Liver (tissue), 9 donors: Measurements from ENCODE around the gene MALRD1. TPM values are rescaled to one million over a fixed set of nuclear protein-coding genes. Genes with fewer than 3 reads are reported as not detected.

Source experiments
- DNase-seq: peaks from one replicate; pipeline ENCODE4 v3.0.0-alpha.2; 2017; ENCODE audit warnings: low spot score
- H3K27ac ChIP-seq, 2 donors: one replicate each; pipeline ENCODE4 v1.7.0; 2013; ENCODE audit warnings: inconsistent platforms in 2 of 2, low read length in 2 of 2, control low read depth in 1 of 2, low read depth in 1 of 2, mild to moderate bottlenecking in 1 of 2
- H3K27me3 ChIP-seq, 4 donors: one replicate each; pipeline versions ENCODE4 v1.6.1 to v1.7.0; 2013; ENCODE audit warnings: low read length in 3 of 4, inconsistent platforms in 1 of 4, mild to moderate bottlenecking in 1 of 4, moderate library complexity in 1 of 4; ENCODE audit not compliant: control insufficient read depth in 4 of 4, insufficient read depth in 4 of 4
- H3K36me3 ChIP-seq, 4 donors: one replicate each; pipeline versions ENCODE4 v1.6.1 to v1.7.0; 2013; ENCODE audit warnings: low read length in 3 of 4, mild to moderate bottlenecking in 3 of 4, low read depth in 1 of 4, moderate library complexity in 1 of 4; ENCODE audit not compliant: control insufficient read depth in 4 of 4, insufficient read depth in 3 of 4
- H3K4me1 ChIP-seq, 4 donors: one replicate each; pipeline versions ENCODE4 v1.6.1 to v1.7.0; 2013; ENCODE audit warnings: low read length in 3 of 4, mild to moderate bottlenecking in 3 of 4, moderate library complexity in 1 of 4; ENCODE audit not compliant: control insufficient read depth in 4 of 4, insufficient read depth in 4 of 4
- H3K4me3 ChIP-seq, 3 donors: one replicate each; pipeline versions ENCODE4 v1.6.1 to v1.7.0; 2013; ENCODE audit warnings: low read length in 3 of 3, control low read depth in 1 of 3, low read depth in 1 of 3, mild to moderate bottlenecking in 1 of 3
- H3K9ac ChIP-seq, 2 donors: one replicate each; pipeline ENCODE4 v1.7.0; 2013; ENCODE audit warnings: low read length in 2 of 2, mild to moderate bottlenecking in 2 of 2, moderate library complexity in 2 of 2, control low read depth in 1 of 2, low read depth in 1 of 2
- H3K9me3 ChIP-seq, 4 donors: one replicate each; pipeline versions ENCODE4 v1.6.1 to v1.7.0; 2013; ENCODE audit warnings: low read length in 3 of 4; ENCODE audit not compliant: control insufficient read depth in 4 of 4
- ATF3 ChIP-seq: IDR thresholded peaks from 2 replicates; pipeline ENCODE4 v1.6.1; 2016; ENCODE audit warnings: antibody characterized with exemption
- CTCF ChIP-seq: fragments of 150-350 bp; IDR thresholded peaks from 2 replicates; pipeline ENCODE4 v1.5.1; 2017; ENCODE audit warnings: improper control_type of control experiment, low read depth, low read length; ENCODE audit not compliant: missing input control
- EGR1 ChIP-seq, 2 donors: IDR thresholded peaks; 2 replicates each; pipeline ENCODE4 v1.6.1; 2016 to 2018; ENCODE audit warnings: antibody characterized with exemption in 2 of 2, low read depth in 2 of 2
- FOXA1 ChIP-seq: IDR thresholded peaks from 2 replicates; pipeline ENCODE4 v1.6.1; 2016; ENCODE audit warnings: antibody characterized with exemption
- GABPA ChIP-seq, 2 donors: IDR thresholded peaks in 1 of 2; conservative IDR thresholded peaks in 1 of 2; 2 replicates each; pipeline ENCODE4 v1.6.1; 2016; ENCODE audit warnings: antibody characterized with exemption in 2 of 2, mild to moderate bottlenecking in 1 of 2, moderate library complexity in 1 of 2
- HNF4A ChIP-seq, 2 donors: conservative IDR thresholded peaks; 2 replicates each; pipeline ENCODE4 v1.6.1; 2016; ENCODE audit warnings: antibody characterized with exemption in 2 of 2, mild to moderate bottlenecking in 2 of 2
- HNF4G ChIP-seq: IDR thresholded peaks from 2 replicates; pipeline ENCODE4 v1.6.1; 2016; ENCODE audit warnings: antibody characterized with exemption
- JUND ChIP-seq, 2 donors: IDR thresholded peaks; 2 replicates each; pipeline ENCODE4 v1.6.1; 2016; ENCODE audit warnings: antibody characterized with exemption in 2 of 2
- MAX ChIP-seq: IDR thresholded peaks from 2 replicates; pipeline ENCODE4 v1.6.1; 2016; ENCODE audit warnings: antibody characterized with exemption
- NR2F2 ChIP-seq: IDR thresholded peaks from 2 replicates; pipeline ENCODE4 v1.6.1; 2016; ENCODE audit warnings: antibody characterized with exemption
- RXRA ChIP-seq, 2 donors: IDR thresholded peaks; 2 replicates each; pipeline ENCODE4 v1.6.1; 2017 to 2018; ENCODE audit warnings: antibody characterized with exemption in 2 of 2, mild to moderate bottlenecking in 1 of 2
- SP1 ChIP-seq: IDR thresholded peaks from 2 replicates; pipeline ENCODE4 v1.6.1; 2018; ENCODE audit warnings: antibody characterized with exemption, mild to moderate bottlenecking
- YY1 ChIP-seq: IDR thresholded peaks from 2 replicates; pipeline ENCODE4 v1.6.1; 2016; ENCODE audit warnings: antibody characterized with exemption, mild to moderate bottlenecking
- ZBTB33 ChIP-seq: IDR thresholded peaks from 2 replicates; pipeline ENCODE4 v1.6.1; 2016; ENCODE audit warnings: antibody characterized with exemption
- WGBS: extraction: QIAGEN DNeasy Blood & Tissue Kit; methylation state at CpG from one replicate; pipeline ENCODE4 v1.1.7; 2013; 5-methylcytosine and 5-hydroxymethylcytosine counted together
- polyA plus RNA-seq, 2 donors: library from polyadenylated mRNA; stranded (reverse) in 1 of 2; unstranded in 1 of 2; fragments of 200-250 nt in 1 of 2; fragments of >200 nt in 1 of 2; fragmentation: Nextera tagmentation in 1 of 2; extraction: Ambion mirVana in 1 of 2; gene quantifications; one replicate each; pipeline versions ENCODE4 v1.2.1 to v1.2.3, GENCODE V29; 2013 to 2015
- total RNA-seq, 2 donors: library from RNA; depleted of rRNA; stranded (reverse); fragments of >200 nt; gene quantifications; one replicate each; pipeline ENCODE4 v1.2.3, GENCODE V29; 2014
- donor health status: healthy.
- donor health status: healthy.
- donor health status: healthy.
- donor health status: healthy.
- donor health status: healthy.

MALRD1 gene
- total and polyA plus RNA-seq, 4 donors: 0.37 to 0.59 TPM; not detected in 2

- H3K9me3 ChIP-seq: peaks cover 0 to 5% (median 0%) of the 10 kb centered on the region in 4 donors
- WGBS: 49% methylated on average over 1 of the region's 1 CpG
These were observed 182.4 kb downstream of the MALRD1 start for GRCh38 chr10:19231034-19231433.

GRCh38 chr10:19245889-19246752, 197.5 kb downstream of the MALRD1 start:
- Histone ChIP-seq H3K27me3 (no peaks in the 10 kb centered on the region), H3K4me1 (no peaks in the 10 kb centered on the region), H3K27ac (no peak overlapping the region), H3K9ac (no peak overlapping the region), H3K4me3 (no peak overlapping the region), H3K9me3 (no peaks in the 10 kb centered on the region), H3K36me3 (no peaks in the 10 kb centered on the region)
- TF ChIP-seq HNF4G (no peak), SP1 (no peak), ZBTB33 (no peak)
- DNase-seq: no peak
- WGBS: 64% methylated on average over 2 of the region's 2 CpGs

More at GRCh38 chr10:19231034-19231433, 182.4 kb downstream of the MALRD1 start:
- no peak overlapping the region for H3K4me3 ChIP-seq
- TF ChIP-seq ZBTB33 (no peak), MAX (no peak), JUND (IDR thresholded peaks at IDR 0.05) (no peak), ATF3 (no peak), FOXA1 (no peak), YY1 (no peak), RXRA (IDR thresholded peaks at IDR 0.05) (no peak), SP1 (no peak), NR2F2 (no peak), EGR1 (IDR thresholded peaks at IDR 0.05; ENCODE audit: low read depth in 2 of 2) (no peak), HNF4G (no peak), HNF4A (conservative IDR thresholded peaks at IDR 0.05) (no peak), GABPA (IDR thresholded peaks at IDR 0.05 in 1 of 2, conservative IDR thresholded peaks at IDR 0.05 in 1 of 2) (no peak)
- H3K27me3 ChIP-seq: no peaks in the 10 kb centered on the region
- H3K9ac ChIP-seq: no peak overlapping the region
- no peak for DNase-seq
- no peaks in the 10 kb centered on the region for H3K36me3 ChIP-seq
- no peak overlapping the region for H3K27ac ChIP-seq
- H3K4me1 ChIP-seq: no peaks in the 10 kb centered on the region

GRCh38 chr10:19247843-19248242, 199.2 kb downstream of the MALRD1 start:
- H3K9ac ChIP-seq: no peak overlapping the region
- no peak overlapping the region for H3K27ac ChIP-seq
- 57% methylated on average over 3 of the region's 3 CpGs for whole genome bisulfite sequencing
- H3K4me3 ChIP-seq: no peak overlapping the region
- no peak for TF ChIP-seq MAX
- no peak for TF ChIP-seq ATF3
- TF ChIP-seq JUND (IDR thresholded peaks at IDR 0.05): no peak
- TF ChIP-seq FOXA1: no peak
- no peak for TF ChIP-seq CTCF
- no peak for TF ChIP-seq NR2F2
- TF ChIP-seq SP1: no peak
- TF ChIP-seq GABPA (IDR thresholded peaks at IDR 0.05 in 1 of 2, conservative IDR thresholded peaks at IDR 0.05 in 1 of 2): no peak
- no peaks in the 10 kb centered on the region for H3K9me3 ChIP-seq
- no peaks in the 10 kb centered on the region for H3K4me1 ChIP-seq
- no peak for DNase-seq
- no peaks in the 10 kb centered on the region for H3K27me3 ChIP-seq
- no peaks in the 10 kb centered on the region for H3K36me3 ChIP-seq
